GM15510 (cell line): ENCODE data around the gene CSN2.

Experiments used
- POLR2A ChIP-seq: IDR thresholded peaks from 3 replicates; pipeline ENCODE4 v1.6.1; 2011; ENCODE audit warnings: borderline replicate concordance; ENCODE audit not compliant: insufficient read length; ENCODE audit errors: extremely low read depth

Gene CSN2

DNA sequence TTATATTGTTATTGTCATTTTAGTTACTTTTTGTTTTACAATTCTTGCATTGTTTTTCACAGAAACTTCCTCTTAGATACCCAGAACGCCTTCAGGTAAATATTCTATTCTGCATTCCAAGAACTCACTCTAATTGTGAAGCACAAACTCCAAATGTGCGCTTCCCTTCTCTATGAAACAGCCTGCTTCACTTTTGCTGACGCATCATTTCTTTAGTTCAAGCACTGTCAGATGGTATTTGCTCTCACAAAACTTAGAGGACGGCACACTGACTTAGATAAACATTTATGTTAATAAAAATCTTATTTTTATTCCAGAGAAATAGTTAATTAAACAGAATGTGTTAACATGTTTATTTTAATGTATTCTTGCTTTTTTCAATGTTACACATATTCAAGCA lies 31.4 kb downstream of the CSN2 start:
- TF ChIP-seq POLR2A, result no peak

DNA sequence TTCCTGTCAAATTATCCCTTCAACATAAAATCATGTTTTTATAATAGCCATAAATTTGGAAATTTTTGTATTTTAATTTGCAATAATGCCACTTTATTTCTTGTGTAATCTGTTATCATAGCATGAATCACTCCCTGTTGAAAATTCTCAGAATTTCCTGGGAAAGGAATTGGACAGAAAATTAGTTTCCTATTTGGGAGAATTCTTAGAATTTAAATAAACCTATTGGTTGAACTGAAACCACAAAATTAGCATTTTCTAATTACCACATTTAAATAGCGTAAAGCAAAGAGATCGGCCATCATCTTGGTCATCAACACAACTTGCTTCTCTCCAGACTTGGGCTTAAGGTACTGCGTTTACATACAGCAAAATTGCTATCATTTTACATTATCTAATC lies 34.8 kb downstream of the CSN2 start, which contains the start of gene CSN1S1:
Gene CSN1S1 (plus strand): TSS at position 301 of the 400 bp plus-strand sequence. CDS start 1,488 bp downstream, outside the sequence.
- no peak for TF ChIP-seq POLR2A

DNA sequence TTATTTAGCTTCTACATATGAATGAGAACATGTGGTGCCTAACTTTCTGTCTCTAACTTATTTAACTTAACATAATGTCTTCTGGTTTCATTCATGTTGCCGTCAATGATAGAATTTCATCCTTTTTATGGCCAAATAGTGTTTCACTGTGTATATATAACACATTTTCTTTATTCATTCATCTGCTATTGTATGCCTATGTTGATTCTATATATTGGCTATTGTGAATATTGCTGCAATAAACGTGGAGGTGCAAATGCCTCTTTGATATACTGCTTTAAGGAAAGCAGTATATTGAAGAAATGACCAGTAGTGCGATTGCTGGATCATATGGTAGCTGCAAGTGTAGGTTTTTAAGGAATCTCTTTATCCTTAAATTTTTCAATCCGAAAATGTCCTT lies 44.7 kb downstream of the CSN2 start:
- TF ChIP-seq POLR2A, result no peak

DNA sequence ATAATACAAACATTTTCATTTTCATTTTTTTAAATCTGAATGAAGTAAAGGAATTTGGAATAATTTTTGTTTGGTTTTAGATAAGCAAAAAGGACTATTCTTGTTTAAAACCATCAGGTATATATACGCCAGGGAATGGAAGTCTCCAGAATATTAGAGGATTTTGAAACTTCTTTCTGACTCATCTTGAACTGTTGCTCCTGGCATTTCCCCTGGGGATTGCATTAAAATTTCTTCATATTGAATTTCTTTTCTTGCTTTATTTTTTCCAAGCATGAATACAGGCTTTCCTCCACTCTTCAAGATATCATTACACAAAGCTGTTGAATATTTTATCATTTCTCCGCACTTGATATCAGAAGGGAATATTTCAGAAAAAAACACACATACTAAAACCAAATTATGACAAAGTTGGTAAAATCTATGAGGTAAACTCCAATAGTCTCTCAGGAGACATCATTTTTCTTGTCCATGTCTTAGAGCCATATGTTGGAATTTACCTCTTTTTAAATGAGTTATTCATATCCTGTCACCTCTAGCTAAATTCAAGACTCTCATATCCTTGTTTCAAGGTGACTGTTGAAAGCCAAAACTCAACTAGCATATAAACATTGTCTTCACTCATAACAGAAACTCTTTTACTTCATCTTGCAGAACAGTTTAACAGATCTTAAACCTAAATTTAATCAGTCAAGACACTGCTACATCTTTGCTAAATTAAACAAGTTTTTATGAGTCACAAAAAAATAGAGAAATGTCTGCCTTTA lies 55.3 kb downstream of the CSN2 start:
- no peak for TF ChIP-seq POLR2A

DNA sequence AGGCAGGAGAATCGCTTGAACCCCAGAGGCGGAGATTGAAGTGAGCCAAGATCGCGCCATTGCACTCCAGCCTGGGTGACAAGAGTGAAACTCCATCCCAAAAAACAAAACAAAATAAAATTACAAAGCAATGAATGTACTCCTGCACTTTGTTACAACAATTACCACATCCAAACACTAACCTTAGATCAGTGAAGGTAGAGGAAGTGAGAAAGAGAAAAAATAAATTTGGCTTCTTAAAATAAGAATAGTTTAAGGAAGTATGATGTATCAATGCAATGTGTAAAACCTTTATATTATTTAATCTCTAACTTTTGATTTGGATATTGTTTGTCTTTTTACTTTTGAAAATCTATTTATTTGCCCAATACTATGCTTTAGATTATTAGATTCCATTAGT lies 56.3 kb downstream of the CSN2 start:
- no peak for TF ChIP-seq POLR2A

DNA sequence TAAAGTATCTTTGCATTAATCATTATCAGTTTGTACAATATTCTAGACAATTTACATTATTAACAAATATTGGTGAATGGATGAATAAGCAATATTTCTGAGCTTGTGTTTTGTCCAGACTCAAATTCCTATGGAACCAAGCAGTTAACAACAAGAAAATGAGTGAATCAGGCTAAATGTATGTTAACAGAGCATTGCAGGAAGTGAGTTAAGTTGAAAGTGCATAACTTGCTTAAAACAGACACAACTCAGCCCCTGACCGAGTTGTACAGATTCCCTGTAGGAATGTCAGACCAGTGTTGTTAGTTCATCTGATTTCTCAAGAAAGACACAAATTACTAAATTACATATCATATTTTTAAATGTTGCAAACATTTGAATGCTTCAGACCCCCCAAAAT lies 58.4 kb downstream of the CSN2 start:
- no peak for TF ChIP-seq POLR2A
